ENCODE data around the gene TRAPPC13.

GRCh38 chr5:65612298-65612907 is 12.4 kb upstream of the TRAPPC13 start:
- TF ChIP-seq CTCF (IDR thresholded peaks at IDR 0.05 in 4 of 5, conservative IDR thresholded peaks at IDR 0.05 in 1 of 5) (no peak), POLR2A (IDR thresholded peaks at IDR 0.05) (no peak)

Data from gastrocnemius medialis (tissue), 4 donors.